ENCODE data around the gene GPA33. TPM values are rescaled to one million over a fixed set of nuclear protein-coding genes. Genes with fewer than 3 reads are reported as not detected.

GPA33 gene
- polyA plus RNA-seq, 1 donor (not counting 4 experiments of a cell fraction or from before 2014, with no cell fraction given): not detected

- dilution Hi-C loops (cut with MboI; ENCODE audit: extremely low pct_ligation_motif_present, low sequenced_read_pairs): no loop called here
- H3K79me2 ChIP-seq (ENCODE audit: control insufficient read depth, insufficient read depth, low read length): no peaks in the 10 kb centered on the region
- H2AFZ ChIP-seq (ENCODE audit: control insufficient read depth, low read length): no peak overlapping the region
- TF ChIP-seq EZH2 (IDR thresholded peaks at IDR 0.05; ENCODE audit: low read length): no peak
- TF ChIP-seq, protein P1, sequence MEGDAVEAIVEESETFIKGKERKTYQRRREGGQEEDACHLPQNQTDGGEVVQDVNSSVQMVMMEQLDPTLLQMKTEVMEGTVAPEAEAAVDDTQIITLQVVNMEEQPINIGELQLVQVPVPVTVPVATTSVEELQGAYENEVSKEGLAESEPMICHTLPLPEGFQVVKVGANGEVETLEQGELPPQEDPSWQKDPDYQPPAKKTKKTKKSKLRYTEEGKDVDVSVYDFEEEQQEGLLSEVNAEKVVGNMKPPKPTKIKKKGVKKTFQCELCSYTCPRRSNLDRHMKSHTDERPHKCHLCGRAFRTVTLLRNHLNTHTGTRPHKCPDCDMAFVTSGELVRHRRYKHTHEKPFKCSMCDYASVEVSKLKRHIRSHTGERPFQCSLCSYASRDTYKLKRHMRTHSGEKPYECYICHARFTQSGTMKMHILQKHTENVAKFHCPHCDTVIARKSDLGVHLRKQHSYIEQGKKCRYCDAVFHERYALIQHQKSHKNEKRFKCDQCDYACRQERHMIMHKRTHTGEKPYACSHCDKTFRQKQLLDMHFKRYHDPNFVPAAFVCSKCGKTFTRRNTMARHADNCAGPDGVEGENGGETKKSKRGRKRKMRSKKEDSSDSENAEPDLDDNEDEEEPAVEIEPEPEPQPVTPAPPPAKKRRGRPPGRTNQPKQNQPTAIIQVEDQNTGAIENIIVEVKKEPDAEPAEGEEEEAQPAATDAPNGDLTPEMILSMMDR (optimal IDR thresholded peaks at IDR 0.05 in 1 of 3, IDR thresholded peaks at IDR 0.05 in 1 of 3, conservative IDR thresholded peaks at IDR 0.05 in 1 of 3; ENCODE audit: extremely low read depth in 1 of 3, insufficient read depth in 2 of 3, low read length in 3 of 3): no peak
- H3K4me2 ChIP-seq (ENCODE audit: control insufficient read depth, extremely low read depth, insufficient read depth, low read depth, low read length): no peak overlapping the region
- no peak for FAIRE-seq
- H3K27ac ChIP-seq (ENCODE audit: control insufficient read depth, insufficient read depth, low read length): no peak overlapping the region
- no peak overlapping the region for H3K9ac ChIP-seq (ENCODE audit: control insufficient read depth, extremely low read depth, insufficient read depth, low read length)
- H3K9me3 ChIP-seq (ENCODE audit: control insufficient read depth, low read depth, low read length): no peaks in the 10 kb centered on the region
- H4K20me1 ChIP-seq (ENCODE audit: control insufficient read depth, extremely low read depth, insufficient read depth, low read length): no peaks in the 10 kb centered on the region
- no peak for DNase-seq (ENCODE audit: low read depth, low spot score)
- H3K9me1 ChIP-seq (ENCODE audit: control insufficient read depth, extremely low read depth, insufficient read depth, low read length): no peaks in the 10 kb centered on the region
- no peaks in the 10 kb centered on the region for H3K27me3 ChIP-seq (ENCODE audit: control insufficient read depth, extremely low read depth, insufficient read depth, low read length)
- no peaks in the 10 kb centered on the region for H3K36me3 ChIP-seq (ENCODE audit: control insufficient read depth in 2 of 2, extremely low read depth in 1 of 2, insufficient read depth in 2 of 2, low read length in 2 of 2)
- H3K4me3 ChIP-seq (ENCODE audit: control insufficient read depth in 2 of 3, extremely low read depth in 1 of 3, insufficient read depth in 2 of 3, low read depth in 1 of 3, low read length in 3 of 3): no peak overlapping the region
- H3K4me1 ChIP-seq (ENCODE audit: control insufficient read depth, extremely low read depth, insufficient read depth, low read length): peaks cover 6% of the 10 kb centered on the region
Measured at GRCh38 chr1:167116174-167116573, 26.0 kb upstream of the GPA33 start.

DNA sequence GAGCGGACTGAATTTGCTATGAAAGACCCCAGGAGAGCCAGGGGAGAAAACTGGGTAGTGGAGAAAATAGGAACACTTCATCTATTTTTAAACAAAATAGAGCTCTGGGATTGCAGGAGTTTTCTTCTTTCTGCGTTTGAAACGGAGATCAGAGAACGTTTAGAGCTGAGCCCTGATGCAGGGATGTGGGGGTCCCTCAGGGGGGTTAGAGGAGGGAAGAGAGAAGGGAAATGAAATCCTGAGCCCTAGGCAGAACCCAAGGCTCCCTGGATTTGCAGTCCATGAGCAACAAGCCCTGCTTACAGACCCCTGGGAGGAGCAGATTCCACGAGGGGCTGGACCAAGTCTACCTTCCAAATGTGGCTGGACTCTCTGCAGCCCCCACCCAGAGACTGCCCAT, 25.5 kb upstream of the GPA33 start:
- Histone ChIP-seq H3K79me2 (ENCODE audit: control insufficient read depth, insufficient read depth, low read length) (no peaks in the 10 kb centered on the region), H2AFZ (ENCODE audit: control insufficient read depth, low read length) (no peak overlapping the region), H3K4me1 (ENCODE audit: control insufficient read depth, extremely low read depth, insufficient read depth, low read length) (peaks cover 3% of the 10 kb centered on the region), H3K36me3 (ENCODE audit: control insufficient read depth in 2 of 2, extremely low read depth in 1 of 2, insufficient read depth in 2 of 2, low read length in 2 of 2) (no peaks in the 10 kb centered on the region), H3K27ac (ENCODE audit: control insufficient read depth, insufficient read depth, low read length) (no peak overlapping the region), H3K9me3 (ENCODE audit: control insufficient read depth, low read depth, low read length) (no peaks in the 10 kb centered on the region), H3K9ac (ENCODE audit: control insufficient read depth, extremely low read depth, insufficient read depth, low read length) (no peak overlapping the region), H3K4me3 (ENCODE audit: control insufficient read depth in 2 of 3, extremely low read depth in 1 of 3, insufficient read depth in 2 of 3, low read depth in 1 of 3, low read length in 3 of 3) (no peak overlapping the region), H3K9me1 (ENCODE audit: control insufficient read depth, extremely low read depth, insufficient read depth, low read length) (no peaks in the 10 kb centered on the region), H3K4me2 (ENCODE audit: control insufficient read depth, extremely low read depth, insufficient read depth, low read depth, low read length) (no peak overlapping the region), H3K27me3 (ENCODE audit: control insufficient read depth, extremely low read depth, insufficient read depth, low read length) (no peaks in the 10 kb centered on the region), H4K20me1 (ENCODE audit: control insufficient read depth, extremely low read depth, insufficient read depth, low read length) (no peaks in the 10 kb centered on the region)
- no peak for TF ChIP-seq EZH2 (IDR thresholded peaks at IDR 0.05; ENCODE audit: low read length)
- TF ChIP-seq, protein P1 (optimal IDR thresholded peaks at IDR 0.05 in 1 of 3, IDR thresholded peaks at IDR 0.05 in 1 of 3, conservative IDR thresholded peaks at IDR 0.05 in 1 of 3; ENCODE audit: extremely low read depth in 1 of 3, insufficient read depth in 2 of 3, low read length in 3 of 3): no peak
- FAIRE-seq (no peak), DNase-seq (ENCODE audit: low read depth, low spot score) (no peak)
- dilution Hi-C loops (cut with MboI; ENCODE audit: extremely low pct_ligation_motif_present, low sequenced_read_pairs): no loop called here

All from keratinocyte (primary cell).